GM21447 (cell line): ENCODE measurements around the gene EN2.

Experiments
- ATAC-seq: cut with Tn5 transposase; IDR thresholded peaks from one replicate; pipeline ENCODE4 v1.9.1; 2021; ENCODE audit not compliant: unreplicated experiment

The EN2 gene

GRCh38 chr7:155463114-155463811 is 5.3 kb downstream of the EN2 start:
- no peak for ATAC-seq

- ATAC-seq, result no peak
These were observed 6.3 kb downstream of the EN2 start for GRCh38 chr7:155464183-155464582.

- ATAC-seq, result no peak
These were observed 7.2 kb downstream of the EN2 start for GRCh38 chr7:155464948-155465739.

GRCh38 chr7:155465761-155466141 is 7.8 kb downstream of the EN2 start:
- ATAC-seq, result no peak

GRCh38 chr7:155466142-155466813 is 8.3 kb downstream of the EN2 start:
- no peak for ATAC-seq

GRCh38 chr7:155466814-155467733 is 9.1 kb downstream of the EN2 start:
- ATAC-seq, result peak; percentile 51

GRCh38 chr7:155467846-155468784 is 10.2 kb downstream of the EN2 start:
- no peak for ATAC-seq

GRCh38 chr7:155468785-155469148 is 10.8 kb downstream of the EN2 start:
- no peak for ATAC-seq

- no peak for ATAC-seq
These were observed 11.6 kb downstream of the EN2 start for GRCh38 chr7:155469311-155470185.

GRCh38 chr7:155470186-155470487 is 12.2 kb downstream of the EN2 start:
- ATAC-seq, result no peak

- ATAC-seq, result no peak
These were observed 13.0 kb downstream of the EN2 start for GRCh38 chr7:155470686-155471638.

GRCh38 chr7:155471718-155472117 is 13.8 kb downstream of the EN2 start:
- no peak for ATAC-seq

- ATAC-seq, result peak; percentile 97
These were observed 19.5 kb downstream of the EN2 start for GRCh38 chr7:155477476-155477875.

- ATAC-seq, result no peak
These were observed 23.8 kb downstream of the EN2 start for GRCh38 chr7:155481764-155482163.

- ATAC-seq, result no peak
These were observed 24.7 kb downstream of the EN2 start for GRCh38 chr7:155482511-155483183.

GRCh38 chr7:155483245-155483644 is 25.3 kb downstream of the EN2 start:
- no peak for ATAC-seq

- ATAC-seq, result no peak
These were observed 26.0 kb downstream of the EN2 start for GRCh38 chr7:155483868-155484325.
